HG02938 (cell line): ENCODE data around the gene POLR1G.
A peak's percentile ranks its signal among the peaks of the same experiment; 100 is the strongest.

Source experiments
- ATAC-seq: cut with Tn5 transposase; IDR thresholded peaks from one replicate; pipeline ENCODE4 v1.9.1; 2021; ENCODE audit warnings: mild to moderate bottlenecking, moderate library complexity; ENCODE audit not compliant: unreplicated experiment

The POLR1G gene, protein sequence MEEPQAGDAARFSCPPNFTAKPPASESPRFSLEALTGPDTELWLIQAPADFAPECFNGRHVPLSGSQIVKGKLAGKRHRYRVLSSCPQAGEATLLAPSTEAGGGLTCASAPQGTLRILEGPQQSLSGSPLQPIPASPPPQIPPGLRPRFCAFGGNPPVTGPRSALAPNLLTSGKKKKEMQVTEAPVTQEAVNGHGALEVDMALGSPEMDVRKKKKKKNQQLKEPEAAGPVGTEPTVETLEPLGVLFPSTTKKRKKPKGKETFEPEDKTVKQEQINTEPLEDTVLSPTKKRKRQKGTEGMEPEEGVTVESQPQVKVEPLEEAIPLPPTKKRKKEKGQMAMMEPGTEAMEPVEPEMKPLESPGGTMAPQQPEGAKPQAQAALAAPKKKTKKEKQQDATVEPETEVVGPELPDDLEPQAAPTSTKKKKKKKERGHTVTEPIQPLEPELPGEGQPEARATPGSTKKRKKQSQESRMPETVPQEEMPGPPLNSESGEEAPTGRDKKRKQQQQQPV

DNA sequence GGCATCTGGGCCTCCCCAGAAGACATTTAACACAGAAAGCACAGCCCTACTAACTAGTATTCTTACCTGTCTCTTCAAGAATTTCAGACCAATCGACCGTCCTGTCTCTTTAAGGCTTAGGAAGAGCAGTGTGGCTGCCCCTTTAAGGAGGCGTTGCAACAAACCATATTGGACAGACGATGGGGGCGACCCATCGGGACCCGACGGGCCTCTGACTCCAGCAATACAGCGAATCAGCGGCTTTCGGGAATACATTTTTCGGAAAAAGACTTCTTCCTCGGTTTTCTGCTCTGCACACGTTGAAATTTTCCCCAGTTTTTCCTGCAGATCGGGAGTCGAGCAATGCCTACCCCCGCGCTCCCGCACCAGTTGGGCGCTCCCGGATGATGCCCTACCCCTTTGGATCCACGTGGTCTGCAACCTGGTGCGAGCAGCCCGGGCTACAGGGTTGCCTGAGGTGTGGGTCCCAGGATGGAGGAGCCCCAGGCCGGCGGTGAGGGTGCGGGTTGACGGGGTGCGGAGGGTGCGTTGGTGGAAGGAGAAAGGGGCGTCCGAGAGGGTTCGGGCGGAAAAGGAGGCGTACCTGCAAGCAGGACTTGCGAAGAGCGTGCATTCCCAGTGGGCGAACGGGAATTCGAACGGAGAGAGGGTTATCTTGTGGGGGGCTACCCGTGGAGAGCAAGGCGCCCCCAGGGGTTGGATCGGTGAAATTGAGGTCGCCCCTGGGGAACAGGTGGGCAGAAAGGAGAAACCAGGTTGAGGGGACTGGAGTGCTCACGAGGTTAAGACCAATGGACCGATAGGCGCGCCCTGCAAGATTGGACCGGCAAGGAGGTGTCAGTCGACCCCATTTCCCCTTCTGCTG lies at the start of gene POLR1G:
TSS of gene POLR1G (plus strand) at position 419 of the 865 bp plus-strand sequence. CDS start at position 472, 53 bp downstream.
- ATAC-seq: peak; percentile 65

DNA sequence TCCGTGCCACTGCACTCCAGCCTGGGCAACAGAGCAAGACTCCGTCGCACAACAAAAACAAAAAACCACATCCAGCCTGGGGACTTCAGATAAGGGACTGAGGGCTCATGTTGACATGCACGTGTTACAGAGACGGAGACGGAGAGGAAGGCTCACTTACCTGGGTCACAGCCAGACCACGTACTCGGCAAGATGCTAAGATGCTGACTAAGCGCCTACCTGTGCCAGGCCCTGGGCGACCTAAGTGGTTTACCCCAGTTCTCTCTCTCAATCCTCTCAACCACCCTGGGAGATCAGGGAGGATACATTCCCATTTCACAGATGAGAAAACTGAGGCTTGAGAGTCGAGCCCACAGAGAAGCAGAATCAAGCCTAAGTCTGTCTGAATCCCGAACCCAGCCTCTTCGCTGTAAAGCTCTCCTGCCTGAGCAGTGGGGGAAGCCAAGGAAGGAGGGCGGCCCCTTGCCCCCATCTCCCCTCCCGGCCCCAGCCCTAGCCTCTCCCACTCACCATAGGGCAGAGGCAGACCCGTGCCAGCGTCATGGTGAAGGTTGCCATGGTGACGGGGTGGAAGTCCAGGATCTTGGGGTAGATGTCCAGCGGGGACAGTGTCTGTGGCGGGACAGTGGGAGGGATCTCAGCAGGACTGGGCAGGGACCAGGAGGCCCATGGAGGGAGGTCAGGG lies 49.5 kb upstream of the POLR1G start:
- no peak for ATAC-seq

DNA sequence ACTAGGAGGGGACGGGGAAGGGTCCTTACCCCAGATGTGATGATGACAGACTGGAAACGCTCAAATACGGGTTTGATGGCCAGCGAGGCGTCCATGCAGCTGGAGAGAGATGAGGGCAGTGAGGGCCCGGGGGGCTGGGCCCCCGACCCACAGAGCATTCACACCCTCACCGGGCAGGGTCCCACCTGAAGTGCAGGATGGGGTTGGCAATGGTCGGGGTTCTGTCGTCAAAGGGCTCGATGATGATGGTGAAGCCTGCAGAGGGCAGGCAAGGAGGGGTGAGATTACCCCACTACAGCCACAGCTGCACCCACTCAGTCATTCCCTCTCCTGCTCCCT lies 49.0 kb upstream of the POLR1G start:
- ATAC-seq: no peak

DNA sequence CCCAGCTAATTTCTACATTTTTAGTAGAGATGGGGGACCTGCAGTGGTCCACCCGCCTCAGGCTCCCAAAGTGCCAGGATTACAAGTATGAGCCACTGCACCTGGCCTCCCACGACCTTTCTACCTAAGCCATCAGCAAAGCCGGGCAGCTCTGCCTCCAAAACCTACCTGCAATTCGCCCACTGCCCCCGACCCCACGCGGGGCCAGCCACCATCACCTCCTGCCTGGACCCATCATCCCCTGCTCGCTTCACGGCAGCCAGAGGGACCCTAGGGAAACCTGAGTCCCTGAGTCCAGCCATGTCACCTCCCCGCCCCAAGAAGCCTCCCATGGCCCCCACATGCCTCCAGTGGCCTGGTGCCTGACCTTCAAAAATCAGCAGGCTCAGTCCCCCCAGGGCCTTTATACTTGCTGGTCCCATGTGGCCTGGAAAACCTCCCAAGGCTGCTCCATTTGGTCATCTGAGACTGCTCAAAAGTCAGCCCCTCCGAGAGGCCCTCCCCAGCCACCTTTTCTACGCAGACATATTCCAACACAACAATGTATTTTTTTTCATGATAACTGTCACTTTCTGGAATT lies 48.1 kb upstream of the POLR1G start:
- ATAC-seq: no peak

GRCh38 chr19:45361608-45362007 lies 44.8 kb upstream of the POLR1G start:
- no peak for ATAC-seq

GRCh38 chr19:45362291-45362690 lies 44.2 kb upstream of the POLR1G start:
- ATAC-seq: no peak

GRCh38 chr19:45363861-45364459 lies 42.5 kb upstream of the POLR1G start:
- no peak for ATAC-seq

DNA sequence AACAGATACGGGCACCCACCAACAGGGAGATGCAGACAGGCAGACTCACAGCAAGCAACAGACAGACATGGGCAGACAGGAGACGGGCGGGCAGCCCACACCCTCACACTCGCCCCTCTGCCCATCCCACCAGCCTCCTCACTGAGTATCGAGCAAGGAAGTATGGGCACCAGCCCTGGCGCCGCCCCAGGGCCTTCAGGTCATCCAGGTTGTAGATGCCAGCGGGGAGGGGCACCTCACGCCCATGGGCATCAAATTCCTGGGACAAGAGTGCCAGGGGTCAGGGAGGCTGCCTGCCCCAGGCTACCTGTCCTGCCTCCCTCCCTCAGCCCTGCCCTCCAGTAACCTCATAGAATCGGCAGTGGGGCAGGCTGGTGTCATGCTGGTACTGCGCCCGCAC lies 41.7 kb upstream of the POLR1G start:
- ATAC-seq: no peak

DNA sequence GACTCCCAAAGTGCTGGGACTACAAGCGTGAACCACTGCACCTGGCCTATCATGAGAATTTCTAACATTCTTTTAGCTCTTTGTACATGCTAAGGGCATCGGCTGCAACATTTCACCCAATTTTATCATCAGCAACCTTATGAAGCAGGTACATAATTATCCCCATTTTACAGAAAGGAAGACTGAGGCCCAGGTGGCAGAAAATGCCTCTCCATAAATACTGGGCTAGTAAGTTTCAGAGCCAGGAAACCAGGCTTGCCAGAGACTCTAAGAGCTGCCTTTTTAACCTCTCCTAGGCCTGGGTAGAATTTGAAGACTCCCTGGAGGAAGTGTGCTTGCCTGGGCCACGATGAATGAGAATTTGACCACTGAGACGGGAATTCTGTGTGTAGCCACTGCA lies 38.3 kb upstream of the POLR1G start:
- no peak for ATAC-seq

GRCh38 chr19:45368737-45369340 lies 37.6 kb upstream of the POLR1G start:
- no peak for ATAC-seq

- ATAC-seq: peak; percentile 90
These were observed 35.8 kb upstream of the POLR1G start, which contains the start of gene ERCC2 for GRCh38 chr19:45370410-45371204. ERCC2 (minus strand) TSS chr19:45370573; CDS start chr19:45370540, 33 bp downstream.

DNA sequence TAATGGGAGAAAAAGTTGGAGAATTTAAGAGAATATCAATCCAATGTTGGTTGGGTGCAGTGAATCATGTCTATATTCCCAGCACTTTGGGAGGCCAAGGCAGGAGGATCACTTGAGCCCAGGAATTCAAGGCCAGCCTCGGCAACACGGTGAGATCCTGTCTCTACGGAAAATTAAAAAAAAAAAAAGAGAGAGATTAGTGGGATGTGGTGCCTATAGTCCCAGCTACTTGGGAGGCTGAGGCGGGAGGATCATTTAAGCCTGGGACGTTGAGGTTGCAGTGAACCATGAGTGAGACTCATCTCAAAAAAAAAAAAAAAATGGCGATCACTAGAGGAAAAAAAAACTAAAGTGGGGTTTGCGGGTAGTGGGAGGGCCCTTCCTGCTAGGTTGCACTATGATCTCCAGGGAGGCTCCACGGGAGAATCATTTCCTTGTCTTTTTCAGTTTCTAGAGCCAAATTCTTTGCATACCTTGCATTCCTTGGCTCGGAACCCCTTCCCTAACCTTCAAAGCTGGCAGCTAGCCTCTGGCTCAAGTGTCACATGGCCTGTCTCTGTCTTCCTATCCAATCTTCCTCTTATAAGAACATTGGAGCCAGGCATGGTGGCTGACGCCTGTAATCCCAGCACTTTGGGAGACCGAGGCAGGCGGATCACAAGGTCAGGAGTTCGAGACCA lies 30.3 kb upstream of the POLR1G start:
- ATAC-seq: no peak

DNA sequence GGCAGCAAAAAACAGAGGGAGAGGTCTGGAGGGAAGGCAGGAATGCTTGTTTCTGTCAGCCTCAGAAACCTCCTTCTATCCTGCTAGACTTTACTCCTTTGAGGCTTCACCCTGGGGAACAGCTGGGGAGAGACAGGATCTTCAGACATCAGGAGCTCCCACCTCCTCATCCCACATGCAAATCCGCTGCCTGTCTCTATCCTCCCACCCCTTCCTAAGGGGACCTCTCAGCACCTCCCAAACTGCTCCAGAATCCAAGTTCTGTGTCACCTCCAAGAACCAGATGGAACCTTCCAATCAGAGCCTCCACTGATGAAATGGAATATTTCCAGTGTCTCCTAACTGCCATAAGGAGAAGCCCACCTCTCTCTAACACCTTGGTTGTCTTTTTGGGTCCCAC lies 26.3 kb upstream of the POLR1G start:
- ATAC-seq: no peak

DNA sequence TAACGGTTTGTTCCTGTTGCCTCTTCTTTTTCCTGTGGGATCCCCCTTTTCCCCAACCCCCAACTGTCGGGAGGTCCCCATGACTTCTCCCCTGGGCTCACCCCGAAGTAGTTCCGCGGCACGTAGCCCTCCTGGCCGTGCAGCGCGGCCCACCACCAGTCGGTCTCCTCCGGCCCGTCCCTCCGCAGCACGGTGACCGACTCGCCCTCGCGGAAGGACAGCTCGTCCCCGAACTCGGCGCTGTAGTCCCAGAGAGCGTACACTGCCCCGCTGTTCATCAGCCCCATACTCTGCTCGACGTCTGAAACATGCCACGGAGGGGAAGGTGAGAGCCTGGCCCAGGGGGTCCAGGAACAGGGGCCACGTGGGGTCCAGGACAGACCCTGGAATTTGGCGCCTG lies 24.0 kb upstream of the POLR1G start:
- no peak for ATAC-seq

GRCh38 chr19:45385392-45386221 lies 20.8 kb upstream of the POLR1G start:
- ATAC-seq: no peak

DNA sequence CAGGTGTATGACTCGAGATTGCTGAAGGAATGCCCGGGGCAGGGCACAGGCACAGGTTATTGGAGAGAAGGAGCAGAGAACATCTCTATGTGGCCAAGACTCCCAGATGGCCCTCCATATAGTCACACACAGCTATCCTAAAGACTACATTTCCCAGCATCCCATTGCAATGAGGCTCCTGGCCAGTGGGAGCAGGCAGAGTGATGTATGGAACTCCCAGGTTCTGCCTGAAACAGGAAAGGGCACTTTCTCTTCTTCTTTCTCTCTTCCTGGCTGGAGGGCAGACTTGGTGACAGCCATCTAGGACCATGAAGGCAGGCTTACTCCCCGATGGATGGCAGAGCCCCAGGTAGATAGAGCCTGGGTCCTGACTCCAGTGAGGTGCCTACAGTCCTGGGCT lies 15.1 kb upstream of the POLR1G start:
- ATAC-seq: no peak

DNA sequence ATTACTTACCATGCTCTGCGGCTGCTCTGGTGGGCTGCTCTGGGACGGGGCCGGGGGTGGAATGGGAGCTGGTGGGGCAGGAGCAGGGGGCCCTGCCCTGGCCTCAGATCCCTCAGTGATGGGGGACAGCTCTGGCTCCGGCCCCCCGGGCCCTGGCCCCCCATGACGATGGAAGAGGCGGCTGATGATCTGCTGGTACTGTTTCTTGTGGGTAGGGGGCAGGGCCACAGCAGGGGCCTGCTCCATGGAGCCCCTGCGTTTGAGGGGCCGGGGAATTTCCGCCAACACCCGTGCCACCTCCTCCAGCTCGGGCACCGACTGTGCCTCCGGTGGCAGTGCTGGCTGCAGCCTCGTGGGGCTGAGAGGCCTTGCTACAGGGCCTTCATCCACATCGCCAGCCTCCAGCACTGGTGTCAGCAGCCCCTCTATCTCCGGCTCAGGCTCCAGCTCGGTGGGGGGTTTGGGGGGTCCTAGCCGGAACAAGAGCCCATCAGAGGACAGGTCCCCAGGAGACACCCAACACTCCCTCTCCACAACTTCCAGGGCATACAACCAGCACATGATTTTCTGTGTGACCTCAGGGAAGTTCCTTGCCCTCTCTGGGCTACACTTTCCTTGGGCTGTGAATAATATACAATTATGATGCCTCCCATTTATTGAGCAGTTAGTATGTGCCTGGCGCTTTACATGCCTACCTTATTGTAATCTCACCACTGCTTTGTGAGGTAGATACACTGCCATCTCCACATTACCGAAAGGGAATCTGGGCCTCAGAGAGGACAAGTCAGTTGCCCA lies 14.4 kb upstream of the POLR1G start:
- no peak for ATAC-seq
